HG03521 (cell line): ENCODE results near the gene SLC5A10.
"Not testable (repeated sequence)": the region's sequence is repeated elsewhere in the genome, so short reads cannot be mapped to it uniquely, and the experiment has no call there.

Experiments used
- ATAC-seq: cut with Tn5 transposase; IDR thresholded peaks from one replicate; pipeline ENCODE4 v1.9.1; 2021; ENCODE audit warnings: mild to moderate bottlenecking, moderate library complexity; ENCODE audit not compliant: unreplicated experiment

The SLC5A10 gene

GRCh38 chr17:19016297-19016696 is 64.3 kb downstream of the SLC5A10 start:
- ATAC-seq: no peak

- no peak for ATAC-seq
Measured at GRCh38 chr17:19016881-19017280, 64.9 kb downstream of the SLC5A10 start.

GRCh38 chr17:19017401-19017800 is 65.4 kb downstream of the SLC5A10 start:
- ATAC-seq: no peak

- no peak for ATAC-seq
Measured at GRCh38 chr17:19017804-19018599, 66.0 kb downstream of the SLC5A10 start.

GRCh38 chr17:19018600-19018950 is 66.6 kb downstream of the SLC5A10 start:
- ATAC-seq: no peak

- no peak for ATAC-seq
Measured at GRCh38 chr17:19019041-19019941, 67.3 kb downstream of the SLC5A10 start.

GRCh38 chr17:19020016-19020415 is 68.1 kb downstream of the SLC5A10 start:
- ATAC-seq: no peak

GRCh38 chr17:19021011-19021621 is 69.2 kb downstream of the SLC5A10 start:
- not testable (repeated sequence) for ATAC-seq

- ATAC-seq: no peak
Measured at GRCh38 chr17:19021622-19022083, 69.7 kb downstream of the SLC5A10 start.

GRCh38 chr17:19022128-19022527 is 70.2 kb downstream of the SLC5A10 start:
- no peak for ATAC-seq

GRCh38 chr17:19022747-19023146 is 70.8 kb downstream of the SLC5A10 start:
- ATAC-seq: no peak

- no peak for ATAC-seq
Measured at GRCh38 chr17:19023209-19023999, 71.4 kb downstream of the SLC5A10 start.

GRCh38 chr17:19024101-19025078 is 72.4 kb downstream of the SLC5A10 start:
- ATAC-seq: no peak

GRCh38 chr17:19028671-19029070 is 76.7 kb downstream of the SLC5A10 start:
- not testable (repeated sequence) for ATAC-seq

- ATAC-seq: not testable (repeated sequence)
Measured at GRCh38 chr17:19029740-19030139, 77.8 kb downstream of the SLC5A10 start.

GRCh38 chr17:19030771-19031449 is 78.9 kb downstream of the SLC5A10 start:
- not testable (repeated sequence) for ATAC-seq

GRCh38 chr17:19031729-19032128 is 79.8 kb downstream of the SLC5A10 start:
- ATAC-seq: not testable (repeated sequence)

GRCh38 chr17:19032377-19032988 is 80.5 kb downstream of the SLC5A10 start:
- ATAC-seq: peak; percentile 51
